Hepatocyte (in vitro differentiated cells): ENCODE measurements around the gene RPP30. TPM values are rescaled to one million over a fixed set of nuclear protein-coding genes. Genes with fewer than 3 reads are reported as not detected.

ENCODE experiments used
- DNase-seq: peaks from one replicate; pipeline ENCODE4 v3.0.0-alpha.2; 2016; ENCODE audit warnings: low spot score
- H2AFZ ChIP-seq: fragments of 200-600 bp; sonication (generic); 2 replicates; pipeline ENCODE4 v1.6.0; 2016; ENCODE audit warnings: antibody characterized with exemption, mild to moderate bottlenecking
- H3K27ac ChIP-seq: fragments of 200-600 bp; sonication (generic); 2 replicates; pipeline ENCODE4 v1.5.1; 2016; ENCODE audit warnings: mild to moderate bottlenecking
- H3K27me3 ChIP-seq: fragments of 200-600 bp; sonication (generic); 2 replicates; pipeline ENCODE4 v1.6.1; 2016
- H3K36me3 ChIP-seq: fragments of 200-600 bp; sonication (generic); replicated peaks from 2 replicates; pipeline ENCODE4 v1.5.1; 2016; ENCODE audit warnings: low read depth; ENCODE audit not compliant: insufficient read depth
- H3K4me1 ChIP-seq: fragments of 200-600 bp; sonication (generic); 2 replicates; pipeline ENCODE4 v1.5.1; 2016; ENCODE audit warnings: mild to moderate bottlenecking, moderate library complexity; ENCODE audit not compliant: insufficient read depth
- H3K4me2 ChIP-seq: fragments of 200-600 bp; sonication (generic); 2 replicates; pipeline ENCODE4 v1.6.0; 2016
- H3K4me3 ChIP-seq: fragments of 200-600 bp; sonication (generic); 2 replicates; pipeline ENCODE4 v1.5.1; 2016; ENCODE audit warnings: mild to moderate bottlenecking
- H3K79me2 ChIP-seq: fragments of 200-600 bp; sonication (generic); 2 replicates; pipeline ENCODE4 v1.6.0; 2017; ENCODE audit warnings: mild to moderate bottlenecking
- H3K9me2 ChIP-seq: fragments of 200-600 bp; sonication (generic); replicated peaks from 2 replicates; pipeline ENCODE4 v1.6.0; 2017; ENCODE audit warnings: mild to moderate bottlenecking; ENCODE audit not compliant: insufficient read depth
- H3K9me3 ChIP-seq: fragments of 200-600 bp; sonication (generic); 2 replicates; pipeline ENCODE4 v1.5.1; 2016; ENCODE audit warnings: low read depth, mild to moderate bottlenecking
- H4K20me1 ChIP-seq: fragments of 200-600 bp; sonication (generic); 2 replicates; pipeline ENCODE4 v1.6.0; 2016; ENCODE audit warnings: mild to moderate bottlenecking; ENCODE audit not compliant: insufficient read depth, poor library complexity, severe bottlenecking
- CTCF ChIP-seq: fragments of 200-600 bp; sonication (generic); IDR thresholded peaks from 2 replicates; pipeline ENCODE4 v1.5.1; 2016; ENCODE audit warnings: antibody characterized with exemption, mild to moderate bottlenecking; ENCODE audit not compliant: poor library complexity
- EZH2 ChIP-seq: fragments of 200-600 bp; sonication (generic); IDR thresholded peaks from 2 replicates; pipeline ENCODE4 v1.6.1; 2016; ENCODE audit warnings: antibody characterized with exemption, mild to moderate bottlenecking, borderline replicate concordance
- EZH2phosphoT487 ChIP-seq: fragments of 200-600 bp; sonication (generic); IDR thresholded peaks from one replicate; pipeline ENCODE4 v1.6.1; 2018; ENCODE audit warnings: antibody characterized with exemption, mild to moderate bottlenecking, low read depth, moderate library complexity; ENCODE audit not compliant: unreplicated experiment, severe bottlenecking
- WGBS: methylation state at CpG from one replicate; pipeline ENCODE4 v1.1.6; 2016; ENCODE audit warnings: low lambda C conversion rate; ENCODE audit errors: missing lambda C conversion rate; 5-methylcytosine and 5-hydroxymethylcytosine counted together
- polyA plus RNA-seq: library from polyadenylated mRNA; unstranded; fragments of >200 nt; fragmentation: Nextera tagmentation; extraction: Ambion mirVana; gene quantifications from 2 replicates; pipeline ENCODE4 v1.2.1, GENCODE V29; 2016
- total RNA-seq: library from RNA; depleted of rRNA; stranded (reverse); fragments of >200 nt; gene quantifications from 2 replicates; pipeline ENCODE4 v1.2.3, GENCODE V29; 2014

RPP30 gene
- total and polyA plus RNA-seq, 2 experiments from 2014 or later = 33.1 to 38.6 TPM

GRCh38 chr10:90911133-90912051, 39.6 kb downstream of the RPP30 start:
- H4K20me1 ChIP-seq = no peaks in the 10 kb centered on the region
- peak; percentile 94 for TF ChIP-seq CTCF
- no peak for TF ChIP-seq EZH2phosphoT487
- no peak for TF ChIP-seq EZH2
- no peak overlapping the region for H3K4me2 ChIP-seq
- peak; percentile 88 for DNase-seq
- H3K36me3 ChIP-seq = no peaks in the 10 kb centered on the region
- H3K9me2 ChIP-seq = no peaks in the 10 kb centered on the region
- no peaks in the 10 kb centered on the region for H3K79me2 ChIP-seq
- no peaks in the 10 kb centered on the region for H3K27me3 ChIP-seq
- WGBS = 35% methylated on average over 12 of the region's 12 CpGs
- no peak overlapping the region for H2AFZ ChIP-seq
- no peaks in the 10 kb centered on the region for H3K9me3 ChIP-seq
- no peak overlapping the region for H3K4me3 ChIP-seq
- no peaks in the 10 kb centered on the region for H3K4me1 ChIP-seq
- peak overlapping the region; percentile 15 for H3K27ac ChIP-seq

GRCh38 chr10:90912174-90912573, 40.4 kb downstream of the RPP30 start:
- no peaks in the 10 kb centered on the region for H3K9me2 ChIP-seq
- H4K20me1 ChIP-seq = no peaks in the 10 kb centered on the region
- no peak overlapping the region for H3K4me3 ChIP-seq
- H3K36me3 ChIP-seq = no peaks in the 10 kb centered on the region
- no peak overlapping the region for H2AFZ ChIP-seq
- no peaks in the 10 kb centered on the region for H3K27me3 ChIP-seq
- no peaks in the 10 kb centered on the region for H3K9me3 ChIP-seq
- 66% methylated on average over 4 of the region's 4 CpGs for WGBS
- H3K27ac ChIP-seq = no peak overlapping the region
- no peaks in the 10 kb centered on the region for H3K4me1 ChIP-seq
- DNase-seq = no peak
- TF ChIP-seq EZH2 (no peak), CTCF (no peak), EZH2phosphoT487 (no peak)
- H3K4me2 ChIP-seq = no peak overlapping the region
- H3K79me2 ChIP-seq = no peaks in the 10 kb centered on the region

- 82% methylated on average over 7 of the region's 7 CpGs for WGBS
Observed at GRCh38 chr10:90912854-90913479, 41.2 kb downstream of the RPP30 start.

More at GRCh38 chr10:90912854-90913479, 41.2 kb downstream of the RPP30 start:
- Histone ChIP-seq H3K27ac (no peak overlapping the region), H4K20me1 (no peaks in the 10 kb centered on the region), H3K9me2 (no peaks in the 10 kb centered on the region), H3K4me1 (no peaks in the 10 kb centered on the region), H2AFZ (no peak overlapping the region), H3K27me3 (no peaks in the 10 kb centered on the region), H3K4me3 (no peak overlapping the region), H3K9me3 (no peaks in the 10 kb centered on the region), H3K36me3 (no peaks in the 10 kb centered on the region), H3K4me2 (no peak overlapping the region), H3K79me2 (no peaks in the 10 kb centered on the region)
- no peak for DNase-seq
- TF ChIP-seq EZH2 (no peak), EZH2phosphoT487 (no peak), CTCF (no peak)
